ENCODE data around the gene TASP1. TPM values are rescaled to one million over a fixed set of nuclear protein-coding genes. Genes with fewer than 3 reads are reported as not detected.
"Not testable (repeated sequence)": the region's sequence is repeated elsewhere in the genome, so short reads cannot be mapped to it uniquely, and the experiment has no call there.

The TASP1 gene
- polyA plus RNA-seq, 3 donors, result 2.3 to 3.3 (median 2.6) TPM

DNA sequence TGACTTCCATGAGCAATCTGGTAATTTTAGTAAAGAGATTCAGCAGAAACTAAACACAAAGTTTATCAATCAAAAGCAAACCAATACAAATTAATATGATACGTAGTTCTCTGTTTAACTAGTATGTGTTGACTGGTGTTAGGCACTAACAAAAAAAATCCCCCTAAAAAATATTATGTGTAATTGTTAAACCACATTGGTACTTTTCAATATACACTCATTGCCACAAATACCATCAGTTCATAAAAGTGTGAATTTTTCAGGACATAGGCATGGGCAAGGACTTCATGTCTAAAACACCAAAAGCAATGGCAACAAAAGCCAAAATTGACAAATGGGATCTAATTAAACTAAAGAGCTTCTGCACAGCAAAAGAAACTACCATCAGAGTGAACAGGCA lies 155.3 kb downstream of the TASP1 start:
- Mint-ChIP-seq H3K9me3 (peaks cover 0 to 13% (median 5%) of the 10 kb centered on the region in 7 donors), H3K36me3 (peaks cover 18 to 19% of the 10 kb centered on the region in 2 donors)
- H3K4me1 ChIP-seq (ENCODE audit: control insufficient read depth in 1 of 2, insufficient read depth in 2 of 2, low read length in 2 of 2); H3K79me2 ChIP-seq (ENCODE audit: insufficient read depth, low read length); H3K27me3 ChIP-seq (ENCODE audit: control insufficient read depth in 2 of 2, insufficient read depth in 2 of 2, low read length in 2 of 2); H3K4me2 ChIP-seq (replicated peaks; ENCODE audit: extremely low read depth, low read length, poor library complexity, severe bottlenecking); H3K4me3 ChIP-seq (replicated peaks in 1 of 3; ENCODE audit: low read depth in 2 of 3, low read length in 3 of 3); H4K20me1 ChIP-seq (ENCODE audit: insufficient read depth, low read length); DNase-seq; H3K9me3 ChIP-seq (replicated peaks in 1 of 2; ENCODE audit: control insufficient read depth in 1 of 2, insufficient read depth in 1 of 2, low read length in 2 of 2); intact Hi-C loops (cut with micrococcal nuclease); H3K27me3 Mint-ChIP-seq (ENCODE audit: low read depth in 3 of 3); H3K9ac ChIP-seq (ENCODE audit: insufficient read depth, low read length, poor library complexity, severe bottlenecking); H3K27ac ChIP-seq (ENCODE audit: low read depth in 1 of 2, low read length in 2 of 2); H3K27ac Mint-ChIP-seq; H2AFZ ChIP-seq (ENCODE audit: insufficient read depth, low read depth, low read length, poor library complexity, severe bottlenecking); H3K4me3 Mint-ChIP-seq; H3K4me1 Mint-ChIP-seq: not testable (repeated sequence)
- no CpG with 5 or more reads among the region's 1 CpG for WGBS (ENCODE audit: insufficient coverage)
- peaks cover 6 to 22% of the 10 kb centered on the region in 2 donors for H3K36me3 ChIP-seq (replicated peaks in 1 of 2; ENCODE audit: control insufficient read depth in 1 of 2, insufficient read depth in 2 of 2, low read length in 2 of 2)

GRCh38 chr20:13478366-13478765 lies 160.4 kb downstream of the TASP1 start:
- no peak overlapping the region for H3K4me3 Mint-ChIP-seq
- H3K27ac Mint-ChIP-seq, result no peak overlapping the region
- H3K9ac ChIP-seq (ENCODE audit: insufficient read depth, low read length, poor library complexity, severe bottlenecking), result no peak overlapping the region
- DNase-seq, result no peak
- no peaks in the 10 kb centered on the region for H3K27me3 Mint-ChIP-seq (ENCODE audit: low read depth in 3 of 3)
- WGBS (ENCODE audit: insufficient coverage), result no CpG with 5 or more reads among the region's 2 CpGs
- no peaks in the 10 kb centered on the region for H4K20me1 ChIP-seq (ENCODE audit: insufficient read depth, low read length)
- no peaks in the 10 kb centered on the region for H3K4me1 ChIP-seq (ENCODE audit: control insufficient read depth in 1 of 2, insufficient read depth in 2 of 2, low read length in 2 of 2)
- no peaks in the 10 kb centered on the region for H3K27me3 ChIP-seq (ENCODE audit: control insufficient read depth in 2 of 2, insufficient read depth in 2 of 2, low read length in 2 of 2)
- H3K4me2 ChIP-seq (replicated peaks; ENCODE audit: extremely low read depth, low read length, poor library complexity, severe bottlenecking), result no peak overlapping the region
- H3K27ac ChIP-seq (ENCODE audit: low read depth in 1 of 2, low read length in 2 of 2), result no peak overlapping the region
- H3K9me3 Mint-ChIP-seq, result peaks cover 2 to 9% (median 4%) of the 10 kb centered on the region in 7 donors
- H2AFZ ChIP-seq (ENCODE audit: insufficient read depth, low read depth, low read length, poor library complexity, severe bottlenecking), result no peak overlapping the region
- peaks cover 16 to 18% of the 10 kb centered on the region in 2 donors for H3K36me3 Mint-ChIP-seq
- TF ChIP-seq CTCF (IDR thresholded peaks at IDR 0.05), result no peak
- no peaks in the 10 kb centered on the region for H3K4me1 Mint-ChIP-seq
- H3K36me3 ChIP-seq (replicated peaks in 1 of 2; ENCODE audit: control insufficient read depth in 1 of 2, insufficient read depth in 2 of 2, low read length in 2 of 2), result peaks cover 6 to 20% of the 10 kb centered on the region in 2 donors
- no peak overlapping the region for H3K4me3 ChIP-seq (replicated peaks in 1 of 3; ENCODE audit: low read depth in 2 of 3, low read length in 3 of 3)
- H3K9me3 ChIP-seq (replicated peaks in 1 of 2; ENCODE audit: control insufficient read depth in 1 of 2, insufficient read depth in 1 of 2, low read length in 2 of 2), result no peaks in the 10 kb centered on the region
- intact Hi-C loops (cut with micrococcal nuclease), result no loop called here
- H3K79me2 ChIP-seq (ENCODE audit: insufficient read depth, low read length), result no peaks in the 10 kb centered on the region
